GM19463 (cell line): Measurements from ENCODE around the gene PSMB8.

Experiments used
- ATAC-seq: cut with Tn5 transposase; IDR thresholded peaks from one replicate; pipeline ENCODE4 v1.9.1; 2021; ENCODE audit warnings: mild to moderate bottlenecking, moderate library complexity; ENCODE audit not compliant: unreplicated experiment

The PSMB8 gene

DNA sequence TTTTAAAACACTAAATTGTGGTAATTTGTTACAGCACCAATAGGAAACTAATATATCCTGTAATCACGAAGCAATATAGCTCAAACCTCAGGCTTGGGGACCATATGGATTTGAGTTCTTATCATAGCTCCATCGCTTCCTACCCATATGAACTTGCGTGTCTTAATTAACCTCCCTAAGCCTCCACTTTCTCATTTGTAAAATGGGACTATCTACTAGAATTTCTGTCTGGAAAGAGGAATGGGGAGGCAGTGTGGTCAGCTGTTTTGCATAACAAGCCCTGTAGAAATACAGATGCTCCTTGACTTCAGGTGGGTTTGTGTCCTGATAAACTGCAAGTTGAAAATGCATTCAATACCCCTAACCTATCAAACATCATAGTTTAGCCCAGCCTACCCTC is 44.1 kb downstream of the PSMB8 start:
- ATAC-seq, result no peak

DNA sequence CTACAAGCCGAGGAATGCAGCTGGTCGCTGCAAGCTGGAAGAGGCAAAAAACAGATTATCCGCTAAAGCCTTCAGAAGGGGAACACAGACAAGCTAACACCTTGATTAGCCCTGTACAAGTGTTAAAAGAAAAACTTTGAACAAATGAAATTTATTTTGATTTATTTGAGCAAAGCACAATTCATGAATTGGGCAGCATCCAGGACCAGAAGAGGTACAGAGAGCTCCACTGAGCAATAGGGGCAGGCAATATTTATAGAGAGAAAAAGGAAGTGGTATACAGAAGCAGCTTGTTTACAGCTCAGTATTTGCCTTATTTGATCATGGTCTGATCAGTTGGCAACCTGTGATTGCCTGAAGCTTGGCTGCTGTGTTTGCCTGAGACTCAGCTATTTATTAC is 44.7 kb downstream of the PSMB8 start:
- ATAC-seq, result no peak

DNA sequence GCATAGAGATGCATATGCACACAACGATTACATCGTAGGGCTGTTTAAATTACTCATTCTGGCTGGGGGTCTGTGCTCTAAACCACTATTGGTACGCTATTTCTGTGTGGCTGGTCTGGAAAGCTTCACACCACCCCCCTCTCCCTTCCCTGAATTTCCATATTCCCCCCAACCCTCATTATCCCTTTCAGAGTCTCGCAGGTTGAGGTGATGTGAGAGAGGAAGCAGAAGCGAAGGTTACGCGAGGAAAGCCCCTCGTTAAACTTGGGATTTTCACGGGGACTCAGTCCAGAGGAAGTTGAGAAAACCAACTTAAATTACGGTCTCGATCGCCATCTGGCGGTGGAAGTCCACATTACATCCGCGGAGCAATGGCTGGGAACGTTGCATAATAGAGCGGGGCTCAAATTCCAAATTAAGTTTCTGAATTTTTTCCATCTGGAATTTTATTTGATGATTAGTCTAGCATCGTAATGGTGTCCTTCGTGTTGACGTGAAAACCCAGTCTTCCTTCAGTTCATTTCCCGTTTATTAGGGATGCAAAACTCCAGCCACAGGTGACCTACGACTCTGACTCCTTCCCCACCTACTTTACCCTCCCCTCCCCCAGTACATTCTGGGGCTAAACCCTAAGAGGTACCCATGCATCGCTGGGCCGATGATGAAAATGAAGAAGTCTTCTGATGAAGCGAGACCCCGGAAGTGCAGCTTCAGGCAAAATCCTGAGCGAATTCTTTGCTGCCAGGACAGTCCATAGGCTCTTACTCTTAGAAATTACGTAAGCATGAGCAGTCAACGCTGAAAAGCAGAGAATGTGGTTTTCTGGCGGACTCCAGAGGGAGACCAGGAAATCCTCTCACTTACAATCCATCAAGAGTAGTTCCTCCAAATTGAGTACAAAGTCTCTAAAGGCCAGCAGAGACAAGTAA is 46.7 kb downstream of the PSMB8 start:
- ATAC-seq, result no peak

DNA sequence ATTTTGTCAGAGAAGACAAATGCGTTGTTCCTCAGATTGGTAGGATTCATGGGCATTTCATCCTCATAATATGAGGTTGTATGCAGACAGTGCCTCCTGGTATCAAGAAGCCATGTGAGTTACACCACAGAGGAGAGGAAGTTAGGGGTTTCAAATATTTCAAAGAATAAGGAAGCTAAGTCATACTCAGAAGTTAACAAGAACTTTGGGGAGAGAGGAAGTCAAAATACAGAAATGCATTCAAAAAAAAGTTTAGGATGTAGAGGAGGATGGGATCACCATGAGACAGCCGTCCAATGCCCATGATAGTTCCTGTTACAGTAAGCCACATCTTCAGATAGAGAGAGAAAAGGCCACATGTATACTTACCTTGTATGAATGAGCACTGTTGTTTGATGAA is 49.3 kb downstream of the PSMB8 start:
- no peak for ATAC-seq

DNA sequence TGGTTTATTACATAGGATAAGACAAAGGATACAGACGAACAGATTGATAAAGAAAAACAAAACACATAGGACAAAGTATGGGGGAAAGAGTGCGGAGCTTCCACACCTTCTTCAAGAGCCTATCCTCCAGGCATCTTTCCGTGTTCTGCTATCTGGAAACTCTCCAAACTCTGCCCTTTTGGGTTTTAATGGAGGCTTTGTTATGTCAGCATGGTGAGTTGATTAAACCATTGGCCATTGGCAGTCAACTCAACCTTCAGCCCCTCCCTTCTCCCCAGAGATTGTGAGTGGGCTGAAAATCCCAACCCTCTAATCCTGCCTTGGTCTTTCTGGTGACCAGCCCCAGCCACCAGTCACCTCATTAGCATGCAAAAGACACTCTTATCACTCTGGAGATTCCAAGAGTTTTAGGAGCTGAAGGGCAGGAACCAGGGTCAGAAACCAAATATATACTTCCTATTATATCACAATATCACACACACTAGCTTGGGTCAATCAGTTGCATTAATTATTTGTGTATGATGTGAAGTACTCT is 50.9 kb downstream of the PSMB8 start:
- no peak for ATAC-seq
